Activated naive CD8-positive, alpha-beta T cell (primary cell): ENCODE measurements around the gene CEP131.

ENCODE experiments used
- H3K27ac Mint-ChIP-seq: one replicate; pipeline ENCODE4 v1.8.0; 2021; ENCODE audit warnings: mixed read lengths
- H3K27me3 Mint-ChIP-seq: one replicate; pipeline ENCODE4 v1.8.0; 2021; ENCODE audit warnings: mixed read lengths
- H3K36me3 Mint-ChIP-seq: one replicate; pipeline ENCODE4 v1.8.0; 2021; ENCODE audit warnings: mixed read lengths
- H3K4me1 Mint-ChIP-seq: one replicate; pipeline ENCODE4 v1.8.0; 2021; ENCODE audit warnings: low read depth, mixed read lengths
- H3K4me3 Mint-ChIP-seq: one replicate; pipeline ENCODE4 v1.8.0; 2021; ENCODE audit warnings: mild to moderate bottlenecking, mixed read lengths
- H3K9me3 Mint-ChIP-seq: one replicate; pipeline ENCODE4 v1.8.0; 2021; ENCODE audit warnings: low read depth, mixed read lengths

The CEP131 gene

GRCh38 chr17:81236784-81237183 is 14.0 kb upstream of the CEP131 start:
- Mint-ChIP-seq H3K27ac (no peak overlapping the region), H3K4me3 (no peak overlapping the region)

DNA sequence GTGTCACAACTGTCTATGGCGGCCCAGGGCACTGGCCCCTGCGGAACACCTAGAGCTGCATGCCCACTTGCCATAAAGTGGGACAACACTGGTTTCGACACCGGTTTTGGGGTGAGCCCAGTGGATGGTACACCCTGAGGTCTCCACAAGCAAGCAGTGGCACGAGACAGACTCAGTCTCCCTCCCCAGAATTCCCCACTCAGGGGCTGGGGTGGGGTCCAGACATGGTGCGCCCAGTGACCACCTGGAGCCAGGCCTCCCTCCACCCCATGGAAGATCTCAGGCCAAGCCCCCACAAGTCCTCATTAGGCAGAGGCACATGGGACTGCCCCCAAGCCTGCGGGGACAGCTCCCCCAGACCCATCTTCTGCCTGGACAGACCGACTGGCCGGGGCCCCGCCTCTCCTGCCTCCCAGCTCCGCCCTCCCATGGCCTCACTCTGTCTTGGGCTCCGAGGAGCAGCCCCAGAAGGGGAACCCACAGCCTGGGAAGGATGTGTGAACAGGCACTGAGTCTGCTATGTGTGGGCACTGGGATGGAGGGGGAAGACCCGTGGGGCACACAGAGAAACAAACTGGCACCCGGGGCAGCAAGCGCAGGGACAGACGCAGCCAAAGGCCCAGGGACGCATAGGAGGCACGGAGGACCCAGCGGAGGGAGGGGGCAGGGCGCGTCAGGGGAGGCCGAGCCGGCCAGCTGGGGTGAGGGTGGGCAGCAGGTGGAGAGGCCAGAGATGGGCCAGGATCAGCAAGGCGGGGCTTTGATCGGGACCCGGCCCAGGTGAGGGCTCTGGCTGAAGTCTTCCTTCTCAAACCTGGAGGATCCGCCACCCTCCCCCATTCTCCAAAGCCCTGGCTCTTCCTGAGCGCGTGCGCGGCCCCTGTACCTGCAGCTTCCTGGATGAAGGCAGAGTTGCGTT is 13.3 kb upstream of the CEP131 start:
- Mint-ChIP-seq H3K36me3 (peaks cover 4% of the 10 kb centered on the region), H3K27me3 (no peaks in the 10 kb centered on the region), H3K9me3 (no peaks in the 10 kb centered on the region), H3K27ac (no peak overlapping the region), H3K4me1 (peaks cover 27% of the 10 kb centered on the region), H3K4me3 (no peak overlapping the region)

More at GRCh38 chr17:81236784-81237183, 14.0 kb upstream of the CEP131 start:
- Mint-ChIP-seq H3K4me1 (peaks cover 30% of the 10 kb centered on the region), H3K36me3 (peaks cover 4% of the 10 kb centered on the region), H3K9me3 (no peaks in the 10 kb centered on the region), H3K27me3 (no peaks in the 10 kb centered on the region)

DNA sequence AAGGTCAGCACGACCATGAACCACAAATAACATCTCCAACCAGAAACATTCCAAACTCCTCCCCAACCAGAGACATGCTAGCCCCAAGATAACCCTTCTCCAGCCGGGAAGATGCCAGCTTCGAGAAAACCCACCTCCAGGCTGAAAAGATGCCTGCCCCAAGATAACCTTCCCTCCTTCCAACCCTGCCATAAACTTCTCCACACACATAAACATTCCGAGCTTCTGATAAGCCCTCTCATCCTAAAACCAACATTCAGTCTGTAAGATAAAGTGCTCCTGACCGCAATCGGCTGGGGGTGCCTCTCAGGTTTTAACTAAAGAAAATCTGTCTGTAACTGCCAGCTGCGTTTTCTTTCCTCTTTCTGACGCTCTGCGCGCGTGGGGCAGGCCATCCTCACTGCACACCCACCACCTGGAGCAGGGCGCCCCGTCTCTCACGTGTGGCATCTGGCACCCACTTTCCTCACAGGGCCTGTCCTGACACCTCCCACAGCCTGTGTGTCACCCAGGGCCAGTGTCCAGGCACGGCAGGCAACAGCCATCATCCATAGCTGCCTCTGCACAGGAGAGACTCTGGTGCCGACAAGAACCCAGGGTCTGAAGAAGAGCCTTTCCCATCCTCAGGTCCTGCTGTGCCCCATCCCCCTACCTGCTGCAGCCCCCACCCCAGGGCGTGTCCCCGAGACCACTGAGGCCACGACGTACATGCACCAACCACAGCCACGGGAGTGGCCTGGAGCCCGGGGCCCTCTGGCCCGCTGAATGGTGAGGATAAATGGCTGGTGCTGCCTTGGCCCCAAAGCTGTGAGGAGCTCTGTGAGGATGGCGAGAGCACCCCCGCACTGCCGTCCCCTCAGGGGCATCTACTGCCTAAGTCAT is 12.4 kb upstream of the CEP131 start:
- no peak overlapping the region for H3K27ac Mint-ChIP-seq
- H3K9me3 Mint-ChIP-seq, result no peaks in the 10 kb centered on the region
- H3K27me3 Mint-ChIP-seq, result no peaks in the 10 kb centered on the region
- H3K36me3 Mint-ChIP-seq, result peaks cover 4% of the 10 kb centered on the region
- peak overlapping the region; percentile 38 for H3K4me3 Mint-ChIP-seq
- H3K4me1 Mint-ChIP-seq, result peaks cover 24% of the 10 kb centered on the region

DNA sequence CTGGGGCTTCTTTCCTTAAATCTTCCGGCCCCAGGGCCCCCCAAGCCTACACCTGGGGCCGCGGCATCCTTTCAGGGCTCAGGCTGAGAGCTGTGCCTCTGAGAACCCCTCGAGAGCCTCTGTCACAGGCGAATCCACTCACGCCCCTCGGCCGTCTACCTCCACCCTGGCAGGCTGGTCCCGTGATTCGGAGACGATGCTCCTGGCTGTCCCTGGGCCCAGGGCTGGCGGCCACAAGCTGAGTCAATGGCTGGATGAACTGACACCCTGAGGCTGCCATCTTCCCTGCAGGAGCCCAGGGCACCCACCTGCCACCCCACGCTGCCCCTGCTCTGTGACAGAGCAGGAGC is 11.7 kb upstream of the CEP131 start:
- H3K27me3 Mint-ChIP-seq, result no peaks in the 10 kb centered on the region
- H3K27ac Mint-ChIP-seq, result no peak overlapping the region
- H3K9me3 Mint-ChIP-seq, result no peaks in the 10 kb centered on the region
- peaks cover 21% of the 10 kb centered on the region for H3K4me1 Mint-ChIP-seq
- no peak overlapping the region for H3K4me3 Mint-ChIP-seq
- peaks cover 8% of the 10 kb centered on the region for H3K36me3 Mint-ChIP-seq

DNA sequence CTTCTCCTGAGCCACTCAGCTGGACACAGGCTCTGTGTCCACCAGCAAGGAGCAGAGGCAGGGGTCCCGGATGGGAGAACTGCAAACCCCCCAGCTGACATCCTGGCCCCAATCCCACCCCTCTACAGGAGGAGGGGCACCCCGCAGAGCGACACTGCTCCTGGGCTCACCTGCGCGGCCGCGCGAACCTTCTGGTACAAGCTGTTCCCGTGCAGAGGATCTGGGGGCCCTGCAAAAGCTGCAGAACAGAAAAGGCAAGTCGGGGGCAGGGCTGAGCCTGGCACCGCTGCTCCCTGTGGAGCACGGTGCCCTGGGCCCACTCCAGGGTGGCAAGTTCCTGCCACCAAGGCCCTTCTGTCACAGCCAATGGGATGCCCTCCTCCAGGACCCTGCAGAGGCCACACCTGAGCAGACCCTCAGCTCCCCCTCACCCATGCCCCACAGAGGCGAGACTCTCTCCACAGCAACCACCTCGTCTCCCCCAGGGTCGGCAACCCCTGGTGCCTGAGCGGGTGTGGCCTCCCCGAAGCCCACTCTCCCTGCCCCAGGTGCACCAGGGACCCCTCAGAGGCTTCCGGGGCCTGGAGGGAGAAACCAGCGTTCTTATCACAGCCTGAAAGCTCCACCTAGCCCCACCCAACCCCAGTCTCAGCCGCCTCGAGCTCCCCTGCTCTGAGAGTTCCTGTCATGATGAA is 11.2 kb upstream of the CEP131 start:
- Mint-ChIP-seq H3K4me1 (peaks cover 19% of the 10 kb centered on the region), H3K27me3 (no peaks in the 10 kb centered on the region), H3K9me3 (no peaks in the 10 kb centered on the region), H3K27ac (no peak overlapping the region), H3K36me3 (peaks cover 8% of the 10 kb centered on the region), H3K4me3 (no peak overlapping the region)

DNA sequence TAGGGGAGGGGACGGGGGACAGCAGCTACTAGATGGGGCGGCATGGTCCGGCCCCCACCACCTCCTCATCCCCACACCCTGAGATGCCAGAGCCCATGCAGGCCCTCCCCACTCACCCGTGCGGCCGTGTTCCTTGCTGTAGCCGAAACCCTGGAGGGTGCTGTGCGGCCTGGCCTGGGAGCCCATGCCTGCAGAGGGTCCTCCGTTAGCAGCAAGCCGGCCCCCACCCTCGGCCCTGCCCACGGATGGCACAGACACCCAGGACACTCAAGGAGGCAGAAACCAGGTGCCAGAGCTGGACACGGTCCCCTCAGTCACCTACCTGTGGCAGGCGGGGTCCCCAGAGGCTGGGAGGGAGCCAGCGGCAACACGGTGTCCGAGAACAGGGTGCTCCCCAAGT is 10.6 kb upstream of the CEP131 start:
- no peaks in the 10 kb centered on the region for H3K9me3 Mint-ChIP-seq
- H3K36me3 Mint-ChIP-seq, result peaks cover 8% of the 10 kb centered on the region
- H3K27ac Mint-ChIP-seq, result no peak overlapping the region
- H3K4me3 Mint-ChIP-seq, result no peak overlapping the region
- peaks cover 19% of the 10 kb centered on the region for H3K4me1 Mint-ChIP-seq
- H3K27me3 Mint-ChIP-seq, result no peaks in the 10 kb centered on the region

GRCh38 chr17:81232616-81233241 is 10.0 kb upstream of the CEP131 start:
- no peaks in the 10 kb centered on the region for H3K27me3 Mint-ChIP-seq
- H3K36me3 Mint-ChIP-seq, result peaks cover 8% of the 10 kb centered on the region
- H3K4me3 Mint-ChIP-seq, result no peak overlapping the region
- no peak overlapping the region for H3K27ac Mint-ChIP-seq
- H3K4me1 Mint-ChIP-seq, result peaks cover 18% of the 10 kb centered on the region
- H3K9me3 Mint-ChIP-seq, result no peaks in the 10 kb centered on the region

DNA sequence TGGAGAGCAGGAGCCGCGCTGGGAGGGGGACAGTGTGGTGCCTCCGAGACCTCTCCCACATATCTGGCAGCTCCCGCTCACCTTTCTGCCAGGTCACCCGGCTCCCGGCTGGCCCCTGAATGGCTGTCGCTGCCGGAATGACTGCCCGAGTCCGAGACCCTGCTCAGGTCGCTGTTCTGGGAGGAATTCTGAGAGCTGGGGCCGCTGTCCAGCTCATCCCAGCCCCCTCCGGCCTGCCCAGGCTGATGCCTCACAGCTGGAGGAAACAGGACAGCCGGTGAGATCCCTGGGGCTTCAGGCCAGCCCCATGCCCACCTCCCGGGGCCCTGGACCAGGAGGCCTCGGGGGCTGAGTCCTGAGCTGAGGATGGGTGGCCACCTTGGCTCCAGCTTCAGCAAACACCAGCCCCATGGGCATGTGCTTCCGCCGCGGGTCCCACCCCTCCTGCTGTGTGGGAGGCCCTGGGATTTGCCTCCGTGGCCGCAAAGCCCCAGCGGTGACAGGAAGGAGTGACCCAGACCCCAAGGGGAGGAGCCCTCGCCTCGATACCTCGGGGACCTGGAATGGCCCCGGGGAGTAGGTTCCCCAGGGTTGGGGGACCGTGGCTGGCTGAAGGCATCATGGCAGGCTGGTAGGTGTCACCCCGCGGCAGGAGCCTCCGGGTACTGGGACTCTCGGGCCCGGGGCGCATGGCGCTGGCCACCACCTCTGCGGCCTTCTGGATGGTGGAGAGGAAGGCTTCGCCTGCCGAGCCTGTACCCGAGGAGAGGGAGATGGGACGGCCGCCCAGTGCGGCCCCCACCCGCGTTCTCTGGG is 9.2 kb upstream of the CEP131 start:
- H3K4me1 Mint-ChIP-seq, result peaks cover 12% of the 10 kb centered on the region
- no peaks in the 10 kb centered on the region for H3K27me3 Mint-ChIP-seq
- no peaks in the 10 kb centered on the region for H3K9me3 Mint-ChIP-seq
- no peak overlapping the region for H3K27ac Mint-ChIP-seq
- H3K36me3 Mint-ChIP-seq, result peaks cover 8% of the 10 kb centered on the region
- H3K4me3 Mint-ChIP-seq, result no peak overlapping the region

GRCh38 chr17:81231121-81231645 is 8.4 kb upstream of the CEP131 start:
- Mint-ChIP-seq H3K4me1 (peaks cover 11% of the 10 kb centered on the region), H3K27me3 (no peaks in the 10 kb centered on the region), H3K4me3 (no peak overlapping the region), H3K9me3 (no peaks in the 10 kb centered on the region), H3K36me3 (peaks cover 8% of the 10 kb centered on the region), H3K27ac (no peak overlapping the region)

DNA sequence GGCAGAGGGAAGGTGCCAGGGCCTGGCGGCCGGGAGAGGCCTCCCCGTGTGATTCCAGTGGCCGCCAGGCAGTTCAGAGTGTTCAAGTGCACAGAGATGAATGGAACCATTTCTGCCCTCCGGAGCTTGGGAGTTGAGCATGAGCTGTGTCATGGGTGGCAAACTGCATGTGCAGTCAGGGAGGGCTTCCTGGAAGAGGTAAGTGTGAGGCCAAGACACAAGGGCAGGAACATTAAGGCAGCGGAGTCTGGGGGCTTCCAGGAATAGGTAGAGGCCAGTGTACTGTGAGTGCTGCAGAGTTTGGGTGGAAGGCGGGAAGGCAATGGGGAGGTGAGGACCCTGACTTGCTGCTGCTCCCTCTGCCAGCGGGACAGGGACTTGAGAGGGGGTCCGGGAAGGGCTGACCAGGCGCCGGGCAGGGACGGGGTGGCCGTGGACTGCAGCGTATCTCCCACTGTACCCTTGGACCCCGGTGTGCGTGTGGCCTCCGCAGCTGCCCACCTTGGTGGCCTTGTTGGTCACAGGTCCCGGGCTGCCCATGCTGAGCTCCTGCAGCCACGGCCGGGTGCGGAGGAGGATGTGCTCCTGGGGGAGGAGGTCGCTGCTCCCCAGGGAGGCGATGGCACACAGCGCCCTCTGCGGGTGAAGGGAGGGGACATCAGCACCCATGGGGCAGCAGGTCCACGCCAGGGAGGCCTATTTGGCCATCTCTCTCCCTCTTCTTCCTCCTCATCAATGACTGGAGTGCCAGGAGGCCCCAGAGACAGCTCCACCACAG is 7.5 kb upstream of the CEP131 start:
- Mint-ChIP-seq H3K4me3 (no peak overlapping the region), H3K27me3 (no peaks in the 10 kb centered on the region), H3K36me3 (peaks cover 8% of the 10 kb centered on the region), H3K4me1 (peaks cover 9% of the 10 kb centered on the region), H3K27ac (no peak overlapping the region), H3K9me3 (no peaks in the 10 kb centered on the region)

DNA sequence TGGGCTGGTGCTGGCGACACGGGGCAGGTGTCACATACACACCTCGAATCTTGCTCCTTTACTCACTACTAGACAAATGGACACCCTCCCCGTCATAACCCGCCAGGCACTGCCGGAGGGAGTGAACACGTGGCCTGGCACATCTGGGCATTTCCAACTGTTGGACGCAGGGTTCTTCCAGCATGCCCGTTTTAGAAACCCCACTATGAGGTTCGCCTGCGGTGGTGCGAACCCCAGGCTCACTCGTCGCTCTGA is 6.8 kb upstream of the CEP131 start:
- H3K4me1 Mint-ChIP-seq, result peaks cover 5% of the 10 kb centered on the region
- H3K4me3 Mint-ChIP-seq, result no peak overlapping the region
- no peak overlapping the region for H3K27ac Mint-ChIP-seq
- H3K9me3 Mint-ChIP-seq, result no peaks in the 10 kb centered on the region
- H3K36me3 Mint-ChIP-seq, result peaks cover 8% of the 10 kb centered on the region
- no peaks in the 10 kb centered on the region for H3K27me3 Mint-ChIP-seq

- Mint-ChIP-seq H3K27ac (no peak overlapping the region), H3K4me1 (peaks cover 4% of the 10 kb centered on the region), H3K27me3 (no peaks in the 10 kb centered on the region), H3K36me3 (peaks cover 8% of the 10 kb centered on the region), H3K9me3 (no peaks in the 10 kb centered on the region), H3K4me3 (no peak overlapping the region)
Observed at GRCh38 chr17:81228834-81229665, 6.3 kb upstream of the CEP131 start.

DNA sequence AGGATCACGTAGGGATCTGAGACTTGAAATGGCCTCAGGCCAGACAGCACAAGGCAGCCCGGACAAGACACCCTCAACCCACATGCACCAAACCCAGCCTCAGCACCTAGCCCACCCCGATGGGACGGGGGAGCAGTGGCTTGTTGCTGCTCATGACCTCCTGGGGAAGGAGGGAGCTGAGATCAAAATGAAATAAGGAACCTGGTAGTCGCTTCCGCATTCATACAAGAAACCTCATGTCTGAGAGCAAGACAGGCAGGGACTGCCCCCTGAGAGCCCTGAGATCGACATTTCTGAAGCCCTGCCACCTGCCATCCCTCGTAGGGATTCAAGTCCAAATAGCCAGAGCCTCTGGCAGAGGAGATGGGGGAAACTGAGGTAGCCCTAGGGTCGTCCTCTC is 5.7 kb upstream of the CEP131 start:
- Mint-ChIP-seq H3K27me3 (no peaks in the 10 kb centered on the region), H3K27ac (no peak overlapping the region), H3K4me1 (peaks cover 11% of the 10 kb centered on the region), H3K36me3 (peaks cover 8% of the 10 kb centered on the region), H3K9me3 (no peaks in the 10 kb centered on the region), H3K4me3 (no peak overlapping the region)
